Nasal cavity respiratory epithelium epithelial cell of viscerocranial mucosa (primary cell): ENCODE results near the gene MMEL1. TPM values are rescaled to one million over a fixed set of nuclear protein-coding genes. Genes with fewer than 3 reads are reported as not detected.

Source experiments
- total RNA-seq: library from RNA; depleted of rRNA; stranded (reverse); fragments of >200 nt; gene quantifications from 2 replicates; pipeline ENCODE4 v1.2.3, GENCODE V29; 2014

MMEL1 gene, protein sequence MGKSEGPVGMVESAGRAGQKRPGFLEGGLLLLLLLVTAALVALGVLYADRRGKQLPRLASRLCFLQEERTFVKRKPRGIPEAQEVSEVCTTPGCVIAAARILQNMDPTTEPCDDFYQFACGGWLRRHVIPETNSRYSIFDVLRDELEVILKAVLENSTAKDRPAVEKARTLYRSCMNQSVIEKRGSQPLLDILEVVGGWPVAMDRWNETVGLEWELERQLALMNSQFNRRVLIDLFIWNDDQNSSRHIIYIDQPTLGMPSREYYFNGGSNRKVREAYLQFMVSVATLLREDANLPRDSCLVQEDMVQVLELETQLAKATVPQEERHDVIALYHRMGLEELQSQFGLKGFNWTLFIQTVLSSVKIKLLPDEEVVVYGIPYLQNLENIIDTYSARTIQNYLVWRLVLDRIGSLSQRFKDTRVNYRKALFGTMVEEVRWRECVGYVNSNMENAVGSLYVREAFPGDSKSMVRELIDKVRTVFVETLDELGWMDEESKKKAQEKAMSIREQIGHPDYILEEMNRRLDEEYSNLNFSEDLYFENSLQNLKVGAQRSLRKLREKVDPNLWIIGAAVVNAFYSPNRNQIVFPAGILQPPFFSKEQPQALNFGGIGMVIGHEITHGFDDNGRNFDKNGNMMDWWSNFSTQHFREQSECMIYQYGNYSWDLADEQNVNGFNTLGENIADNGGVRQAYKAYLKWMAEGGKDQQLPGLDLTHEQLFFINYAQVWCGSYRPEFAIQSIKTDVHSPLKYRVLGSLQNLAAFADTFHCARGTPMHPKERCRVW
- 0.57 TPM in 1 of 2 replicates, not detected in the other for total RNA-seq

DNA sequence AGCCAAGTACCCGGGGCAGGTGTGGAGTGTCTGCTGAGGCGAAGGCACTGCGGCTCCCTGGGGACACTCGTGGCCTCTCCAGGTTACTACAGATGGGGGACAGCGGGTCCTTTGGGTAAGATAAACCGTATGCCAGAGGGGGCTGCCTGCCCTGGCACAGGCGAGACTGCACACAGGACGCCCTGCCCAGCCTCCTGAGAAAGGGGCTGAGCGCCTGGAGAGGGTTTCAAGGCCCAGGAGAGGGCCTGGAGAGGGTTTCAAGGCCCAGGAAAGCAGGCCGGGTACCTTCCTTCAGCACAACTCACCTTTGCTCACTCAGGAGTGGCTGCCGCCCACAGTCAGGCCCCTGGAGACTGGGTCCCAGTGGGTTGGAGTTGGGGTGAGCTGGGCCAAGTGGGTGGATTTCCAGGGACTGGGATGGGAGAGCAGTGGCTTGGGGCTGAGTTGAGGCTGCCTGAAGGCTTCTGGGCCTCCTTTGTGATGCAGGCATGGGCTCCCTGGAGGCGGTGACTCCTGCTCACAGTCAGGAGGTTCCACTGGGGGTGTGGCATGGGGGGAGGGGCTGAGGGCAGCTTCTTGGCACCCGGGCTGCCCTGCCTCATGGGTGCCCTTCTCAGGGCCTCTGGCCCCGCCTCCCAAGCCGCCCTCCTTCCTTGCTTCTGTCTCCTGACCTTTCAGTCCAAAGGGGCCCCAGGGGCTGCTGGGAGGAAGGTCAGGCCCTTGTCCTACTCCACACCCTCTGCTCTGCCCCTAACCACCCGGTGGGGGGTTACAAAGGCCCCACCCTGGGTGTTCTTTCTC lies at the start of gene MMEL1:
TSS of gene MMEL1 (minus strand) at position 456 of the 801 bp plus-strand sequence. CDS start 3,532 bp downstream, outside the sequence.

DNA sequence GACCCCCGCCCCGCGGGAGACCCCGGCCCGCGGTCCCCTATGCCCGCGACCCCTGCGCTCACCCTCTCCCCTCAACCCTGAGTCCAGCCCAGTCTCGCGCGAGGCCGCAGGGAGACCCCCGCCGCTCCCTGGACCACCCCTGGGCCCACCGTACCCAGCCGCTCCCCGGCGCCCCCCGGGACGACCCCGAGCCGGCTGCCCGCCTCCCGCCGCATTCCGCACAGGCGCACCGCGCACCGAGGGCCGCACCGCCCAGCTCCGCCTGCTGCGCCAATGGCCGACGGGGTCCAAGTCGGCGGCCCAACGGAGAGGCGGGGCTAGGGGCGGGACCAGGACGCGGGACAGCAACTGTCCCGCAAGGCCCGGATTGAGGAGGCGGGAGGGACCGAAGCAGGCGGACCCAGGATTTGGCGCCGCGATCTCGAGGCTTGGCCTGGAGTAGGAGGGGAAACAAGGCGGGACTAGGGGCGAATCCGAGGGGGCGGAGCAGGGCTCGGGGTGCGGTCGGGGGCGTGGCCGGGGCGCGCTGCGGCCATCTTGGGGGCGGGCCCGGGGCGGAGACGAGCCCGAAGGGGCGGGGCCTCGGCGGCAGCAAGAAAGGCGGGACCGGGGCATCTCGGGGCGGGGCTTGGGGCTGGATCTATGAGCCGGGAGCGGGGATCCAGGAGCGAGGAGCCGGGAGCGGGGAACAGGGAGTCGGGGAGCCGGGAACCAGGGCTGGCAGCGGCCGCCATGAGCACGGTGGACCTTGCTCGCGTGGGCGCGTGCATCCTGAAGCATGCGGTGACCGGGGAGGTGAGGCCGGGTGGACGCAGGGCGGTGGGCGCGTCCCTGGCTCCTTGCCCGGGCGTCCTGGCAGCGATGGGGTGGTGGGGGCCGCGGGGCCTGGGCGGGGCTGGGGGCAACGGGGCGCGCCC lies 46.4 kb downstream of the MMEL1 start, which contains the start of gene PRXL2B:
TSS of gene PRXL2B (plus strand) at position 624 of the 917 bp plus-strand sequence. CDS start at position 733, 109 bp downstream.

DNA sequence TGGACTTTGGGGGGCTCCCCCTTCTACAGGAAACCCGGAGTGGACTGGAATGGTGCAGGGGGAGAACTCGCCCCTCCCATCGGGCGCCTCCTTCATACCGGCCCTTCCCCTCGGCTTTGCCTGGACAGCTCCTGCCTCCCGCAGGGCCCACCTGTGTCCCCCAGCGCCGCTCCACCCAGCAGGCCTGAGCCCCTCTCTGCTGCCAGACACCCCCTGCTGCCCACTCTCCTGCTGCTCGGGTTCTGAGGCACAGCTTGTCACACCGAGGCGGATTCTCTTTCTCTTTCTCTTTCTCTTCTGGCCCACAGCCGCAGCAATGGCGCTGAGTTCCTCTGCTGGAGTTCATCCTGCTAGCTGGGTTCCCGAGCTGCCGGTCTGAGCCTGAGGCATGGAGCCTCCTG lies 76.5 kb downstream of the MMEL1 start, which contains the start of gene TNFRSF14:
TSS of gene TNFRSF14 (plus strand) at position 95 of the 401 bp plus-strand sequence. CDS start at position 389, 294 bp downstream.

Other genes with a start within 250 kb of the MMEL1 start
- gene MORN1, start 241.5 kb downstream of the MMEL1 start, total RNA-seq: 3.8 and 16.8 TPM in 2 replicates
- gene RER1, start 241.2 kb downstream of the MMEL1 start, total RNA-seq: 67.3 and 76.7 TPM in 2 replicates
- gene PEX10, start 220.5 kb downstream of the MMEL1 start, total RNA-seq: 32.5 and 34.0 TPM in 2 replicates
- 102 and 141 TPM in 2 replicates for gene PLCH2, start 156.7 kb downstream of the MMEL1 start, total RNA-seq
- 21.2 and 23.8 TPM in 2 replicates for gene PANK4, start 106.4 kb downstream of the MMEL1 start, total RNA-seq
- 0.28 and 3.1 TPM in 2 replicates for gene HES5, start 102.8 kb downstream of the MMEL1 start, total RNA-seq
- 12.3 and 31.8 TPM in 2 replicates for gene TNFRSF14, start 76.6 kb downstream of the MMEL1 start, total RNA-seq
- 6.2 and 12.5 TPM in 2 replicates for gene PRXL2B, start 46.2 kb downstream of the MMEL1 start, total RNA-seq
- under 0.01 and 0.07 TPM in 2 replicates for gene TTC34, start 168.7 kb upstream of the MMEL1 start, total RNA-seq